ENCODE data around the gene FARP1. TPM values are rescaled to one million over a fixed set of nuclear protein-coding genes. Genes with fewer than 3 reads are reported as not detected.

Gene FARP1
- total RNA-seq, 2 donors from 2014 or later, result 0.55 to 2.4 TPM

DNA sequence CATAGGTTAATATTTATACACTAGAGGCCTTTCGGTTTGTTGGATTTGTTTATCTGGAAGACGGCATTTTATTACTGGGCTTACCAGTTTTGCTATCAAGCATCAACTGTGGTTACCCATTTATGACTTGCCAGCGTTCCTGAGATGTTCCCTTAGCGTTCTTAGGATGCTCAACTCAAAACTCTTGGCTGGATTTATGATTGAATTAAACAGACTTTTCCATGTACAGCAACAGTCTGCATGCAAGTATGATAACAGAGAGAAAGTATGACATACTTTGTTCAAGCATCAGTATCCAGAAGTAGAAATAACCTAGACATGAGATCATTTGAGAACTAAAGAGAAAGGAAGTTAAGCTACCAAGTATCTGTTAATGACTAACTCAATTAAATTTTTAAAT, 64.1 kb downstream of the FARP1 start:
- Mint-ChIP-seq H3K27me3 (ENCODE audit: low read depth) (peaks cover 6% of the 10 kb centered on the region), H3K9me3 (peaks cover 2 to 3% of the 10 kb centered on the region in 2 donors), H3K36me3 (ENCODE audit: insufficient read depth in 2 of 2) (no peaks in the 10 kb centered on the region), H3K27ac (no peak overlapping the region), H3K4me3 (no peak overlapping the region), H3K4me1 (ENCODE audit: low read depth) (no peaks in the 10 kb centered on the region)
- DNase-seq (no peak), ATAC-seq (replicated peaks in 1 of 2) (no peak)

GRCh38 chr13:98207416-98207815, 64.5 kb downstream of the FARP1 start:
- Mint-ChIP-seq H3K9me3 (peaks cover 2 to 3% of the 10 kb centered on the region in 2 donors), H3K27me3 (ENCODE audit: low read depth) (peaks cover 6% of the 10 kb centered on the region), H3K27ac (no peak overlapping the region), H3K4me1 (ENCODE audit: low read depth) (no peaks in the 10 kb centered on the region), H3K36me3 (ENCODE audit: insufficient read depth in 2 of 2) (no peaks in the 10 kb centered on the region), H3K4me3 (no peak overlapping the region)
- DNase-seq (no peak), ATAC-seq (replicated peaks in 1 of 2) (no peak)

GRCh38 chr13:98208606-98209005, 65.7 kb downstream of the FARP1 start:
- Mint-ChIP-seq H3K27ac (no peak overlapping the region), H3K9me3 (peaks cover 2 to 3% of the 10 kb centered on the region in 2 donors), H3K27me3 (ENCODE audit: low read depth) (peaks cover 6% of the 10 kb centered on the region), H3K4me3 (no peak overlapping the region), H3K4me1 (ENCODE audit: low read depth) (no peaks in the 10 kb centered on the region), H3K36me3 (ENCODE audit: insufficient read depth in 2 of 2) (no peaks in the 10 kb centered on the region)
- no peak for DNase-seq
- ATAC-seq (replicated peaks in 1 of 2), result no peak

GRCh38 chr13:98212763-98213162, 69.9 kb downstream of the FARP1 start:
- Mint-ChIP-seq H3K36me3 (ENCODE audit: insufficient read depth in 2 of 2) (no peaks in the 10 kb centered on the region), H3K27ac (no peak overlapping the region), H3K4me1 (ENCODE audit: low read depth) (no peaks in the 10 kb centered on the region), H3K9me3 (no peaks in the 10 kb centered on the region), H3K4me3 (no peak overlapping the region), H3K27me3 (ENCODE audit: low read depth) (peaks cover 4% of the 10 kb centered on the region)
- no peak for ATAC-seq (replicated peaks in 1 of 2)
- DNase-seq, result no peak

- no peaks in the 10 kb centered on the region for H3K9me3 Mint-ChIP-seq
- peaks cover 4% of the 10 kb centered on the region for H3K27me3 Mint-ChIP-seq (ENCODE audit: low read depth)
- H3K27ac Mint-ChIP-seq, result no peak overlapping the region
- H3K4me3 Mint-ChIP-seq, result no peak overlapping the region
- ATAC-seq (replicated peaks in 1 of 2) (no peak), DNase-seq (no peak)
- no peaks in the 10 kb centered on the region for H3K4me1 Mint-ChIP-seq (ENCODE audit: low read depth)
- no peaks in the 10 kb centered on the region for H3K36me3 Mint-ChIP-seq (ENCODE audit: insufficient read depth in 2 of 2)
These were observed 70.5 kb downstream of the FARP1 start for GRCh38 chr13:98213354-98213753.

GRCh38 chr13:98214008-98214643, 71.2 kb downstream of the FARP1 start:
- no peak for ATAC-seq (replicated peaks in 1 of 2)
- DNase-seq, result no peak
- Mint-ChIP-seq H3K27ac (no peak overlapping the region), H3K4me3 (no peak overlapping the region), H3K4me1 (ENCODE audit: low read depth) (no peaks in the 10 kb centered on the region), H3K27me3 (ENCODE audit: low read depth) (peaks cover 4% of the 10 kb centered on the region), H3K9me3 (no peaks in the 10 kb centered on the region), H3K36me3 (ENCODE audit: insufficient read depth in 2 of 2) (no peaks in the 10 kb centered on the region)

DNA sequence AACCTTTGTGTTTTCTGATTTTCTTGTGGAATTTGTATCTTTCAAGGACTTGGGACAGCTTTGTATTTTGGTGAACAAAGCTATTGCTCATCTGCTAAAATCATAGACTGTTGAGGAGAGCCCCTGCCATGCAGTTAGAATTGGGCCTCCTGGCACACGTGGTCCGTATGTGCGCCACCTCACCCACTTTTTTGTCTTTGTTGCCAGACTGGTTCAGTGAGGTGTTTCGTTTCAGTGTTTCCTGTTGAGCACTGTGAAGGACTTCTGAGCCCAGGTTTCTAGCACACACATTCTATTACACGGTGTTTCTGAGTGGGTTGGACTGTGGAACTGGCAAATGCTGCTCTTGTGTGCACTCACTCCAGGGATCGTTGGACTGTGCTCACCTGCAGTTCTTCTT, 71.8 kb downstream of the FARP1 start:
- H3K9me3 Mint-ChIP-seq, result no peaks in the 10 kb centered on the region
- H3K27ac Mint-ChIP-seq, result no peak overlapping the region
- DNase-seq (no peak), ATAC-seq (replicated peaks in 1 of 2) (no peak)
- H3K4me1 Mint-ChIP-seq (ENCODE audit: low read depth), result no peaks in the 10 kb centered on the region
- H3K4me3 Mint-ChIP-seq, result no peak overlapping the region
- H3K27me3 Mint-ChIP-seq (ENCODE audit: low read depth), result peaks cover 4% of the 10 kb centered on the region
- H3K36me3 Mint-ChIP-seq (ENCODE audit: insufficient read depth in 2 of 2), result no peaks in the 10 kb centered on the region

- DNase-seq (no peak), ATAC-seq (replicated peaks in 1 of 2) (no peak)
- H3K4me1 Mint-ChIP-seq (ENCODE audit: low read depth), result no peaks in the 10 kb centered on the region
- no peaks in the 10 kb centered on the region for H3K9me3 Mint-ChIP-seq
- H3K4me3 Mint-ChIP-seq, result no peak overlapping the region
- H3K36me3 Mint-ChIP-seq (ENCODE audit: insufficient read depth in 2 of 2), result no peaks in the 10 kb centered on the region
- H3K27ac Mint-ChIP-seq, result no peak overlapping the region
- H3K27me3 Mint-ChIP-seq (ENCODE audit: low read depth), result peaks cover 4% of the 10 kb centered on the region
These were observed 72.6 kb downstream of the FARP1 start for GRCh38 chr13:98215508-98215907.

DNA sequence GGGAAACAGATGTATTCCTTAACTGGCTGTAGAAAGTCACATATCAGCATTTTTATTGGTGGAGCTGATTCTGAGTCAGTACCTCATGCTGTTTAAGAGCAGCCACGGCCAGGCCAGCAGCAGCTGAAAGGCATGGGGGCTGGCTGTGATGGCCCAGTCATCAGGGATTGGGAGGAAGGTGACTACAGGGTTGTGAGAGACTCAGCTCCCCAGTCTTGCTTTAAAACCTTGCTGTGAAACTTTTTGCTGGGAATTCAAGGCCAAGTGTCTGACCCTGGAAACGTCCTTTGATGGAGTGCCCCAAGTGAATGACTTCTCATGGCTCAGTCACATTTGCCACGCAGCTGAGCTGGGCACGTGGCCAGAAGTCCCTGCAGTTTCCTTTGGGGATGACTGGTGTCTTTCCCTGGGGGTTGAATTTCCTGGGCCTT, 73.3 kb downstream of the FARP1 start:
- Mint-ChIP-seq H3K9me3 (no peaks in the 10 kb centered on the region), H3K27ac (no peak overlapping the region), H3K27me3 (ENCODE audit: low read depth) (peaks cover 4% of the 10 kb centered on the region), H3K36me3 (ENCODE audit: insufficient read depth in 2 of 2) (no peaks in the 10 kb centered on the region), H3K4me1 (ENCODE audit: low read depth) (no peaks in the 10 kb centered on the region), H3K4me3 (no peak overlapping the region)
- ATAC-seq (replicated peaks in 1 of 2) (no peak), DNase-seq (no peak)

- ATAC-seq (replicated peaks in 1 of 2) (no peak), DNase-seq (no peak)
- Mint-ChIP-seq H3K27me3 (ENCODE audit: low read depth) (peaks cover 4% of the 10 kb centered on the region), H3K4me1 (ENCODE audit: low read depth) (no peaks in the 10 kb centered on the region), H3K9me3 (no peaks in the 10 kb centered on the region), H3K36me3 (ENCODE audit: insufficient read depth in 2 of 2) (no peaks in the 10 kb centered on the region), H3K4me3 (no peak overlapping the region), H3K27ac (no peak overlapping the region)
These were observed 73.9 kb downstream of the FARP1 start for GRCh38 chr13:98216711-98217285.

DNA sequence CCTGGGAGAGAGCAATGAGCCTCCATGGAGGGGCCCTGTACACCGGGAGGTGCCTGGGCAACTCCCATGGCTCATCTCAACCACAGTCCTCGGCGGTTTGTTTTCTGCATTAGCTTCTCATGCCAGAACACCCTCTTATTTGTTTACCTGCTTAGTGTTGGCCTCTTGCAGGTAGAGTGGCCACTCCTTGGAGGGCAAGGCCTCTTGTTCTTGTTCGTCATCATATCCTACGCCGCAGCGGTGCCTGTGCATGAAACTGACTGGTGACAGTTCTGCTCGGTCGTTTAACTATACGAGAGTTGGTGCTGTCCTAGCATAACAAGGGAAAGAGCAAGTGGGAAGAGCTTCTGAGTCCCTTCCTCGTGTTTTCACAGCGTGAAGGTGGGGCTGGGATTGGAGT, 74.7 kb downstream of the FARP1 start:
- Mint-ChIP-seq H3K4me1 (ENCODE audit: low read depth) (no peaks in the 10 kb centered on the region), H3K4me3 (no peak overlapping the region), H3K27ac (no peak overlapping the region), H3K36me3 (ENCODE audit: insufficient read depth in 2 of 2) (no peaks in the 10 kb centered on the region), H3K9me3 (no peaks in the 10 kb centered on the region), H3K27me3 (ENCODE audit: low read depth) (peaks cover 4% of the 10 kb centered on the region)
- ATAC-seq (replicated peaks in 1 of 2) (no peak), DNase-seq (no peak)

- H3K36me3 Mint-ChIP-seq (ENCODE audit: insufficient read depth in 2 of 2), result no peaks in the 10 kb centered on the region
- no peaks in the 10 kb centered on the region for H3K4me1 Mint-ChIP-seq (ENCODE audit: low read depth)
- ATAC-seq (replicated peaks in 1 of 2) (no peak), DNase-seq (no peak)
- H3K4me3 Mint-ChIP-seq, result no peak overlapping the region
- no peaks in the 10 kb centered on the region for H3K9me3 Mint-ChIP-seq
- no peak overlapping the region for H3K27ac Mint-ChIP-seq
- peaks cover 4% of the 10 kb centered on the region for H3K27me3 Mint-ChIP-seq (ENCODE audit: low read depth)
These were observed 76.8 kb downstream of the FARP1 start for GRCh38 chr13:98219685-98220084.

DNA sequence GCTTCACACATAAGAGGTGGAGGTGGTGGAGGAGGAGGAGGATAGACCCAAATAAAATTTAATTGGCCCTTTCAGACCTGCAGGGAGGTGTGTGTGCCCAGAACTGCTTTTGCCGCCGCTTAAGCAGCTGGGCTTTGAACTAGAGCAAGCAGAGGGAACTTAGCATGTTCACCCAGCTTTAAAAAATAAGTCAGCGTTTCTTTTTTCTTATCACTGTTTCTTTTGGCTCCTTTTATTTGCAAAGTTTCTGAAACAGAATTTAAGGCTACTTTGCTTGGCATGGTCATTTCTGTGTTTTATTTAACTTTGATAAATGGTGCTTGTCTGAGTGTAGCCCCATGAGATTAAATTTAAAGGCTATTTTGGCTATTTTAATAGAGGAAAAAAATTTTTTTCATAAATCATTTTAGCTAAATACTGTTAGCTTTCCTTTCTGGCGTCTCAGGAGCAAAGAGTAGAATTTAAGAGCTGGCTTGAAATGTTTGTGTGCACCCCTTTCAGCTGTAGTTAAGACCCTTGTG, 77.4 kb downstream of the FARP1 start:
- H3K36me3 Mint-ChIP-seq (ENCODE audit: insufficient read depth in 2 of 2), result no peaks in the 10 kb centered on the region
- no peak overlapping the region for H3K4me3 Mint-ChIP-seq
- peaks cover 4% of the 10 kb centered on the region for H3K27me3 Mint-ChIP-seq (ENCODE audit: low read depth)
- H3K4me1 Mint-ChIP-seq (ENCODE audit: low read depth), result no peaks in the 10 kb centered on the region
- ATAC-seq (replicated peaks in 1 of 2) (no peak), DNase-seq (no peak)
- no peak overlapping the region for H3K27ac Mint-ChIP-seq
- H3K9me3 Mint-ChIP-seq, result no peaks in the 10 kb centered on the region

- H3K36me3 Mint-ChIP-seq (ENCODE audit: insufficient read depth in 2 of 2), result no peaks in the 10 kb centered on the region
- no peaks in the 10 kb centered on the region for H3K4me1 Mint-ChIP-seq (ENCODE audit: low read depth)
- no peak overlapping the region for H3K4me3 Mint-ChIP-seq
These were observed 78.3 kb downstream of the FARP1 start for GRCh38 chr13:98221234-98221633.

More at GRCh38 chr13:98221234-98221633, 78.3 kb downstream of the FARP1 start:
- ATAC-seq (replicated peaks in 1 of 2), result no peak
- peaks cover 4% of the 10 kb centered on the region for H3K27me3 Mint-ChIP-seq (ENCODE audit: low read depth)
- no peaks in the 10 kb centered on the region for H3K9me3 Mint-ChIP-seq
- no peak for DNase-seq
- H3K27ac Mint-ChIP-seq, result no peak overlapping the region
